ENCODE data around the gene ALOX5.

Gene ALOX5

GRCh38 chr10:45447416-45447815, 73.4 kb downstream of the ALOX5 start:
- Histone ChIP-seq H3K27me3 (ENCODE audit: insufficient read depth, low read length) (no peaks in the 10 kb centered on the region), H3K9me3 (ENCODE audit: insufficient read depth, low read depth, low read length) (no peaks in the 10 kb centered on the region), H3K36me3 (ENCODE audit: insufficient read depth, low read length) (no peaks in the 10 kb centered on the region), H3K4me1 (ENCODE audit: insufficient read depth, low read length) (no peaks in the 10 kb centered on the region), H3K27ac (ENCODE audit: low read depth, low read length) (no peak overlapping the region), H3K4me3 (ENCODE audit: low read length) (no peak overlapping the region), H3K9ac (ENCODE audit: low read depth, low read length) (no peak overlapping the region)
- WGBS = 88% methylated on average over 2 of the region's 2 CpGs

DNA sequence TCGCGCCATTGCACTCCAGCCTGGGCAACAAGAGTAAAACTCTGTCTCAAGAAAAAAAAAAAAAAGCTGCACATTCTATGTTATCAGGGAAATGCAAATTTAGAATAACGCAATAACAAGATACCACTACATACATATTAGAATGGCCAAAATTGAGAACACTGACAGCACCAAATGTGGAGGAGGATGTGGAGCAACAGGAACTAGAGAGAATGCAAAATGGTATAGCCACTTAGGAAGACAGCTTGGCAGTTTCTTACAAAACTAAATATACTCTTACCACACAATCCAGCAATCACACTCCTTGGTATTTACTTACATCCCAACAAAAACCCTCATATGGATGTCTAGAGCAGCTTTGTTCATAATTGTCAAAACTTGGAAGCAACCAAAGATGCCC, 76.8 kb downstream of the ALOX5 start:
- H3K9ac ChIP-seq (ENCODE audit: low read depth, low read length) = no peak overlapping the region
- H3K4me1 ChIP-seq (ENCODE audit: insufficient read depth, low read length) = no peaks in the 10 kb centered on the region
- H3K27me3 ChIP-seq (ENCODE audit: insufficient read depth, low read length) = no peaks in the 10 kb centered on the region
- no peaks in the 10 kb centered on the region for H3K9me3 ChIP-seq (ENCODE audit: insufficient read depth, low read depth, low read length)
- WGBS = 94% methylated on average over 2 of the region's 3 CpGs
- H3K4me3 ChIP-seq (ENCODE audit: low read length) = no peak overlapping the region
- H3K36me3 ChIP-seq (ENCODE audit: insufficient read depth, low read length) = no peaks in the 10 kb centered on the region
- H3K27ac ChIP-seq (ENCODE audit: low read depth, low read length) = no peak overlapping the region

DNA sequence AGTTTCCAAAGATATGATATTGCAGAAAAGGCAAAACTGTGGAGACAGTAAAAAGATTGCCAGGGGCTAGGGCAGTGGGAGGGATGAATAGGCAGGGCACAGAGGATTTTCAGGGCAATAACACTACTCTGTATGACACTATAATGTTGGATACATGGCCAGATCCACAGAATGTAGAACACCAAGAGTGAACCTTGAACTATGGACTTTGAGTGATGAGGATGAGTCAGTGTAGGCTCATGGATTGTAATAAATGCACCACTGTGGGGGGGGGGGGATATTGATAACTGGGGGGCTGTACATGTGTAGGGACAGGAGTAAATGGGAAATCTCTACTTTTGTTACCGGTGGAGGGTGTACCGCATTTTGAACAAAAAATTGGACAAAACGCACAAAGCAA, 77.4 kb downstream of the ALOX5 start:
- Histone ChIP-seq H3K9me3 (ENCODE audit: insufficient read depth, low read depth, low read length) (no peaks in the 10 kb centered on the region), H3K9ac (ENCODE audit: low read depth, low read length) (no peak overlapping the region), H3K27me3 (ENCODE audit: insufficient read depth, low read length) (no peaks in the 10 kb centered on the region), H3K36me3 (ENCODE audit: insufficient read depth, low read length) (no peaks in the 10 kb centered on the region), H3K4me1 (ENCODE audit: insufficient read depth, low read length) (no peaks in the 10 kb centered on the region), H3K27ac (ENCODE audit: low read depth, low read length) (no peak overlapping the region), H3K4me3 (ENCODE audit: low read length) (no peak overlapping the region)
- 97% methylated on average over 3 of the region's 3 CpGs for WGBS

- Histone ChIP-seq H3K27ac (ENCODE audit: low read depth, low read length) (no peak overlapping the region), H3K27me3 (ENCODE audit: insufficient read depth, low read length) (no peaks in the 10 kb centered on the region), H3K9me3 (ENCODE audit: insufficient read depth, low read depth, low read length) (no peaks in the 10 kb centered on the region), H3K36me3 (ENCODE audit: insufficient read depth, low read length) (no peaks in the 10 kb centered on the region), H3K9ac (ENCODE audit: low read depth, low read length) (no peak overlapping the region), H3K4me3 (ENCODE audit: low read length) (no peak overlapping the region), H3K4me1 (ENCODE audit: insufficient read depth, low read length) (no peaks in the 10 kb centered on the region)
Measured at GRCh38 chr10:45452268-45452667, 78.3 kb downstream of the ALOX5 start.

DNA sequence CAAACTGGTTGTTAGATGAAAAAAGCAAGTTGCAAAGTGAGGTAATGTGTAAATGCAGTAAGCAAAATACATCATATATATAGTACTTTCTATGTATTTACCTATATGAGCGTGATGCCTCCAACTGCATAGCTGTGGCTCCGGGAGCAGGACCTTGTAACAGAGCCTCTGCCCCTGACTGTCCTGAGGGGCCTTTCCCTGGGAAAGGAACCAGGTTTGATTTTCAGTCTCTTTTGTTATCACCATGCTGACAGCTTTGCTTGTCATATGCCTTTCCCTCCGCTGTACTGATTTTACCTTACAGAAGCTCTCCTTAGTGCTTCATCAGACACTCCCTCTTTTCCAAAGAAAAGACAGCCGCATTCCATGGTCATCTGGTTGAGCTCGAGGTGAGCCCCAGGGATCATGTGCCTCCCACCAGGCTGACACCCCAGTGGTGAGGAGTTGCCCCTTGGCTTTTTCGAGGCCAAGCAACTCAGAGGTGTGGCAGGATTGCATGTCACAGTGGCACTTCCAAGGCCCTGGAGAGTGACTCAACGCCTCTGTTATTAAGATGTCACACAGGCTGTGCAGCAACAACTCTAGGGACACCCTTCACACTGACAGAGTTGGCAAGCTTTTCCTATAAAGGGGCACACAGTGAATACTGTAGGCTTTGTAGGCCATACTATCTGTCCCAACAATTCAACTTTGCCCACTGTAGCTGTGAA, 78.9 kb downstream of the ALOX5 start:
- 89% methylated on average over 7 of the region's 7 CpGs for WGBS

GRCh38 chr10:45453639-45454255, 79.7 kb downstream of the ALOX5 start:
- no peak overlapping the region for H3K4me3 ChIP-seq (ENCODE audit: low read length)
- no peaks in the 10 kb centered on the region for H3K36me3 ChIP-seq (ENCODE audit: insufficient read depth, low read length)
- no peaks in the 10 kb centered on the region for H3K9me3 ChIP-seq (ENCODE audit: insufficient read depth, low read depth, low read length)
- H3K27me3 ChIP-seq (ENCODE audit: insufficient read depth, low read length) = no peaks in the 10 kb centered on the region
- no peak overlapping the region for H3K27ac ChIP-seq (ENCODE audit: low read depth, low read length)
- no peak overlapping the region; the same call in 1 of the 2 replicates for H3K9ac ChIP-seq (ENCODE audit: low read depth, low read length)
- no peaks in the 10 kb centered on the region for H3K4me1 ChIP-seq (ENCODE audit: insufficient read depth, low read length)
- WGBS = 90% methylated on average over 9 of the region's 9 CpGs

More for the DNA sequence above, 78.9 kb downstream of the ALOX5 start:
- H3K27me3 ChIP-seq (ENCODE audit: insufficient read depth, low read length) = no peaks in the 10 kb centered on the region
- H3K9ac ChIP-seq (ENCODE audit: low read depth, low read length) = no peak overlapping the region
- no peak overlapping the region for H3K4me3 ChIP-seq (ENCODE audit: low read length)
- no peak overlapping the region for H3K27ac ChIP-seq (ENCODE audit: low read depth, low read length)
- H3K9me3 ChIP-seq (ENCODE audit: insufficient read depth, low read depth, low read length) = no peaks in the 10 kb centered on the region
- no peaks in the 10 kb centered on the region for H3K4me1 ChIP-seq (ENCODE audit: insufficient read depth, low read length)
- no peaks in the 10 kb centered on the region for H3K36me3 ChIP-seq (ENCODE audit: insufficient read depth, low read length)

- no peaks in the 10 kb centered on the region for H3K36me3 ChIP-seq (ENCODE audit: insufficient read depth, low read length)
- H3K9ac ChIP-seq (ENCODE audit: low read depth, low read length) = no peak overlapping the region; the same call in 1 of the 2 replicates
- no peaks in the 10 kb centered on the region for H3K4me1 ChIP-seq (ENCODE audit: insufficient read depth, low read length)
- H3K9me3 ChIP-seq (ENCODE audit: insufficient read depth, low read depth, low read length) = no peaks in the 10 kb centered on the region
- H3K27ac ChIP-seq (ENCODE audit: low read depth, low read length) = no peak overlapping the region
- WGBS = 86% methylated on average over 9 of the region's 9 CpGs
- no peak overlapping the region for H3K4me3 ChIP-seq (ENCODE audit: low read length)
- H3K27me3 ChIP-seq (ENCODE audit: insufficient read depth, low read length) = no peaks in the 10 kb centered on the region
Measured at GRCh38 chr10:45454262-45454661, 80.2 kb downstream of the ALOX5 start.

DNA sequence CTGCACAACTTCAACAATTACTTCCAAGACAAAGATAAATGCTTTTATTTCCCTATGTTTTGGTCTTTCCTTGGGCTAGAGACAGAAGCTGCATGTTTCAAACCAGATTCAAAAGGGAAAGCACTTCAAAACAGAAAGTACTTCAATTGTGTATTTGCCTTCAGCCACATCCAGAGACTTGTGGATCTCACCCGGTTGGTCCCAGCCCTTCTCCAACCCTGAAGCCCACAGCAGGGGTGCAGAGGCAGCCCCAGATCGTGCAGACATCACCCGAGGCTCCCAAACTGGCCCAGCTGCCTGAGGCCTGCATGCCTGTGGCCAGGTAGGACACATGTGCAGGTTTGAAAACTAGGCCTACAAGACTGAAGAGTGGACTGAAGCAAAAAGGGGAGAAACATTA, 80.8 kb downstream of the ALOX5 start:
- Histone ChIP-seq H3K9me3 (ENCODE audit: insufficient read depth, low read depth, low read length) (no peaks in the 10 kb centered on the region), H3K4me3 (ENCODE audit: low read length) (no peak overlapping the region), H3K9ac (ENCODE audit: low read depth, low read length) (no peak overlapping the region), H3K36me3 (ENCODE audit: insufficient read depth, low read length) (no peaks in the 10 kb centered on the region), H3K4me1 (ENCODE audit: insufficient read depth, low read length) (no peaks in the 10 kb centered on the region), H3K27ac (ENCODE audit: low read depth, low read length) (no peak overlapping the region), H3K27me3 (ENCODE audit: insufficient read depth, low read length) (no peaks in the 10 kb centered on the region)
- 77% methylated on average over 3 of the region's 3 CpGs for WGBS

DNA sequence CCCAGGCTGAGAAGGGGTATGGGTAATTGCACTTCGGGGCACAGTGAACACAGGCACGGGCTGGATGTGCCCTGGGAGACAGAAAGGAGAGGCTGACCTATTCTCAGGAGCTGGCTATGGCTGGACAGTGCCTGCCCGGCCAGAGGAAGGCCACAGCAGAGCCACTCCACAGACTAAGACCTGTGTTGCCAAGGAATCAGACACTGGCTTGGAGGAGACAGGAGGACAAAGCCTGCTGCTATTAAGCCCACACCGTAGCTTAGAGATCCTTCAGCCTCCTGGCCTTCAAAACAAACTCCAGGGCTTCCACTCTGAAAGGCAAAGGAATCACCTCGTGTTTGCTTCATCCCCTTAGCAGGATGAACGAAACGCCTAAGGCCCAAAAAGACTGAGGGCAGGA, 82.2 kb downstream of the ALOX5 start:
- no peak overlapping the region for H3K9ac ChIP-seq (ENCODE audit: low read depth, low read length)
- no peaks in the 10 kb centered on the region for H3K9me3 ChIP-seq (ENCODE audit: insufficient read depth, low read depth, low read length)
- WGBS = 93% methylated on average over 7 of the region's 7 CpGs
- H3K27me3 ChIP-seq (ENCODE audit: insufficient read depth, low read length) = no peaks in the 10 kb centered on the region
- no peak overlapping the region for H3K27ac ChIP-seq (ENCODE audit: low read depth, low read length)
- no peaks in the 10 kb centered on the region for H3K4me1 ChIP-seq (ENCODE audit: insufficient read depth, low read length)
- H3K4me3 ChIP-seq (ENCODE audit: low read length) = no peak overlapping the region
- H3K36me3 ChIP-seq (ENCODE audit: insufficient read depth, low read length) = no peaks in the 10 kb centered on the region

DNA sequence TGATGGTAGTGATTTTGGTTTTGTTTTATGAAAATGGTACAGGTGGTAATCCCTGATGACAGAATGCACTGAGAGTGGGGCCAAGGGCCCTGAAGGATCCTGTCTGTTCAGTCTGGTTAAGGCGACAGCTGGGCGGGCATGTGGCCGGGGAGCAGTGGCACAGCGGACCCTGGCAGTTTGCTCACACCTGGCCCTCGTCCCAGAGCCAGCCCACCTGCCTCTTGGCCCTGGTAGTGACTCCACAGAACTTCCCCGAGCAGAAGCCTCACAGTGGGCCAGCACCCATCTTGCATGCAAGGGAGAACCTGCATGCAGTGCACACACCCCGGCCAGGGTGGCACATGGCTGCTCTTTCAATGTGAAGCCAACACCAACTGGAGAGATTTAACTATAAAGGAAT, 82.8 kb downstream of the ALOX5 start:
- H3K9ac ChIP-seq (ENCODE audit: low read depth, low read length) = no peak overlapping the region
- H3K9me3 ChIP-seq (ENCODE audit: insufficient read depth, low read depth, low read length) = no peaks in the 10 kb centered on the region
- no peaks in the 10 kb centered on the region for H3K27me3 ChIP-seq (ENCODE audit: insufficient read depth, low read length)
- H3K4me1 ChIP-seq (ENCODE audit: insufficient read depth, low read length) = no peaks in the 10 kb centered on the region
- no peaks in the 10 kb centered on the region for H3K36me3 ChIP-seq (ENCODE audit: insufficient read depth, low read length)
- H3K27ac ChIP-seq (ENCODE audit: low read depth, low read length) = no peak overlapping the region
- 95% methylated on average over 7 of the region's 7 CpGs for WGBS
- no peak overlapping the region for H3K4me3 ChIP-seq (ENCODE audit: low read length)

DNA sequence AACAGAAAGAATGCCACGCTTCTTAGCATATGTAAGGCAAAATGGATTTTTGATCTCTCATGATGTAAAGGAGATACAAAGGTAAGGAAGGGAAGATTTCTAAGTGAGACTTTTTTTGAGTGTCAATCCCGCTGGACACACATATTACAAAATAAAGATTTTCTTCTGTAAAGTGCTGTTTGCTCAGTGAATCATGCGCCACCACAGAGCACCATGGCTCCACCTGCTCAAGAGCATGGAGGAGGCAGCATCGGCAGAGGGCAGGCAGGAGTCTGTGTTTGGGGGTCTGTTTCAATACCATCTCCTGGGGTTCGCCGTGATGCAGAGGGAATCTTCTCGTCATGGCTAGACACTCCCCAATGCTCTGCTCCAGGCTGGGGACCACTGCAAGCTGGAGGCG, 83.5 kb downstream of the ALOX5 start:
- no peaks in the 10 kb centered on the region for H3K27me3 ChIP-seq (ENCODE audit: insufficient read depth, low read length)
- 97% methylated on average over 8 of the region's 8 CpGs for WGBS

More for the DNA sequence above, 83.5 kb downstream of the ALOX5 start:
- Histone ChIP-seq H3K27ac (ENCODE audit: low read depth, low read length) (no peak overlapping the region), H3K9me3 (ENCODE audit: insufficient read depth, low read depth, low read length) (no peaks in the 10 kb centered on the region), H3K36me3 (ENCODE audit: insufficient read depth, low read length) (no peaks in the 10 kb centered on the region), H3K4me1 (ENCODE audit: insufficient read depth, low read length) (no peaks in the 10 kb centered on the region), H3K9ac (ENCODE audit: low read depth, low read length) (no peak overlapping the region), H3K4me3 (ENCODE audit: low read length) (no peak overlapping the region)
